Panc1 (cell line): Measurements from ENCODE around the gene HOXC11. TPM values are rescaled to one million over a fixed set of nuclear protein-coding genes. Genes with fewer than 3 reads are reported as not detected.

Source experiments
- ATAC-seq: fragments of 200-7000 bp; cut with Tn5 transposase; 2 replicates; pipeline ENCODE4 v1.9.1; 2020; ENCODE audit warnings: mild to moderate bottlenecking, moderate library complexity
- BruUV-seq: library from RNA; stranded (reverse); fragments of 400-500 nt; replicated peaks from 2 replicates; lab custom pipeline; 2021; lab: Mats Ljungman, UMichigan
- CTCF ChIA-PET: fragments of 300-600 bp; sonication (Branson Sonifier 250); formaldehyde crosslinking; loops from one replicate; lab custom pipeline; 2022; ENCODE audit warnings: antibody characterized with exemption; lab: Charles Lee
- POLR2A ChIA-PET: fragments of 300-600 bp; sonication (Branson Sonifier 250); formaldehyde crosslinking; loops from one replicate; lab custom pipeline; 2022; ENCODE audit warnings: antibody characterized with exemption; lab: Charles Lee
- DNase-seq: peaks from one replicate; pipeline ENCODE4 v3.0.0-alpha.2; 2010; ENCODE audit warnings: low read depth, low spot score
- H3K27ac ChIP-seq: 2 replicates; pipeline ENCODE4 v1.5.1; 2011; ENCODE audit warnings: mild to moderate bottlenecking, low read length, inconsistent platforms
- H3K27me3 ChIP-seq: fragments of 200-500 bp; sonication (Bioruptor generic); 2 replicates; pipeline ENCODE4 v1.6.0; 2014; ENCODE audit warnings: low read length, inconsistent platforms; ENCODE audit not compliant: control insufficient read depth, insufficient read depth
- H3K36me3 ChIP-seq: fragments of 200-500 bp; sonication (Bioruptor generic); 2 replicates; pipeline ENCODE4 v1.5.1; 2014; ENCODE audit warnings: inconsistent platforms, mild to moderate bottlenecking, low read length, moderate library complexity; ENCODE audit not compliant: control insufficient read depth, insufficient read depth
- H3K4me1 ChIP-seq: 2 replicates; pipeline ENCODE4 v1.5.1; 2011; ENCODE audit warnings: inconsistent platforms, mild to moderate bottlenecking, low read length, moderate library complexity; ENCODE audit not compliant: control insufficient read depth, insufficient read depth
- H3K4me3 ChIP-seq, 2 experiments: 2 replicates each; pipeline ENCODE4 v1.5.1; 2011 to 2012; ENCODE audit warnings: low read depth in 2 of 2, low read length in 2 of 2, mild to moderate bottlenecking in 2 of 2, inconsistent platforms in 1 of 2, moderate library complexity in 1 of 2
- H3K9me3 ChIP-seq: fragments of 200-500 bp; sonication (Bioruptor generic); 2 replicates; pipeline ENCODE4 v1.5.1; 2014; ENCODE audit warnings: low read depth, mild to moderate bottlenecking, inconsistent platforms, low read length, moderate library complexity; ENCODE audit not compliant: control insufficient read depth, insufficient read depth
- CTCF ChIP-seq: fragments of 450-650 bp; IDR thresholded peaks from 2 replicates; pipeline ENCODE4 v1.5.1; 2017; ENCODE audit warnings: mild to moderate bottlenecking
- POLR2AphosphoS5 ChIP-seq: IDR thresholded peaks from 2 replicates; pipeline ENCODE4 v1.6.1; 2012; ENCODE audit warnings: mild to moderate bottlenecking, low read depth, low read length, moderate library complexity
- SIN3A ChIP-seq: IDR thresholded peaks from 2 replicates; pipeline ENCODE4 v1.6.1; 2012; ENCODE audit warnings: low read depth, mild to moderate bottlenecking, low read length, moderate library complexity, borderline replicate concordance; ENCODE audit not compliant: insufficient read depth
- TCF7L2 ChIP-seq: IDR thresholded peaks from 2 replicates; pipeline ENCODE4 v1.6.1; 2011; ENCODE audit warnings: mild to moderate bottlenecking, low read depth, low read length, inconsistent platforms
- in situ Hi-C: cut with HindIII; loops from 2 replicates; pipeline ENCODE4 v1.10.0; 2016; ENCODE audit warnings: low sequenced_read_pairs, low pct_unique_long_range_greater_than_20kb
- intact Hi-C: fragments of 100-400 bp; cut with micrococcal nuclease; formaldehyde crosslinking; loops from one replicate; pipeline ENCODE4 v1.10.0; 2022; ENCODE audit not compliant: unreplicated experiment
- total RNA-seq: library from RNA; stranded (reverse); gene quantifications from one replicate; pipeline ENCODE4 v1.2.1, GENCODE V29; 2021; ENCODE audit not compliant: unreplicated experiment
- TF ChIP-seq, protein P1 (sequence below), 2 experiments: IDR thresholded peaks; 2 replicates each; pipeline ENCODE4 v1.6.1; 2011 to 2012; ENCODE audit warnings: low read depth in 2 of 2, control low read depth in 1 of 2, low read length in 1 of 2, mild to moderate bottlenecking in 1 of 2, moderate library complexity in 1 of 2; ENCODE audit not compliant: insufficient read depth in 1 of 2

HOXC11 gene
- total RNA-seq, 1 experiment from 2014 or later, result 17.0 TPM

DNA sequence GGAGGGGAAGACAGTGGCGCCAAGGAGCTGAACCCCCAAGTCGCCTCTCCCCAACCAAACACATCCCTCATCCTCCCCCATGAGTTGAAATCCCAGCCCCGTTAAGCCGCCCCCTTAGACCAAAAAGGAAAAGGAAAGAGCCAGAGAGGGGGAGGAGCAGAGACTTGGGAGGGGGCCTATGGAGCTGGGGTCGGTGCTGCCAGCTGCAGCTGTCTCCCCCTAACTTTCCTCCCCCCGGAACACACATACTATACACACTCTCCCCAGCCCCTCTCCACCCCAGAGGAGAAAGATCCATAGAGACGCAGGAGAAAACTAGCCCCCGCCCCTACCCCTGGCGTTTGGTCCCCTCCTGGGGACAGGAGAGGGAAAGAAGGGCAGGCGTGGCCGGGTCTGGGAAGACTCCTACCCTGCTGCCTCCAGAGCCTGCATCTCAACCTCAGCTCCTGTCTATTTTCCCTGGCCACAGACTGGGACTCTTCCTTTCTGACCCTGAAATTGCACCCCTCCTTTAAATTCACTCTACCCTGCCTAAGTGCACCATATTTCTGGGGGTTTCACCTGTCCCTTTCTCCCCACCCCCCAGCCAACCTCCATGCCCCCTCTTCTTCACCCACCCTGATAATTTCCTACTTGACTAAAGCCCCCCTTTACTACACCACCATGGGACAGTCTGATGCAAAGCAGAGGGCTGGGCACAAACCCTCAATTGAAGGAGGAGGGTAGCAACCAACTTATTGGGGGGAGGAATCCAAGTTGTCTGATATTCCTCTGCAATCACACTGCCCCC is 25.4 kb downstream of the HOXC11 start:
- Histone ChIP-seq H3K4me3 (peak overlapping the region; percentile 66 to 67), H3K27me3 (no peaks in the 10 kb centered on the region), H3K4me1 (peaks cover 9% of the 10 kb centered on the region), H3K9me3 (no peaks in the 10 kb centered on the region), H3K27ac (peak overlapping the region; percentile 99), H3K36me3 (peaks cover 3% of the 10 kb centered on the region)
- intact Hi-C loops (loop anchor here (10.0 kb wide), 1 partner anchor 614 kb away; the partner anchor contains the start of gene SP1), in situ Hi-C loops (no loop called here)
- POLR2A ChIA-PET, result interaction anchor here (0.7 to 1.2 kb wide), 2 partner anchors 10 to 12 kb away, joined by 3 to 9 read pairs; no protein-coding TSS in a partner anchor
- no peak for TF ChIP-seq TCF7L2
- peak; percentile 38; the same call in 1 of the 2 replicates for TF ChIP-seq POLR2AphosphoS5
- TF ChIP-seq, protein P1, sequence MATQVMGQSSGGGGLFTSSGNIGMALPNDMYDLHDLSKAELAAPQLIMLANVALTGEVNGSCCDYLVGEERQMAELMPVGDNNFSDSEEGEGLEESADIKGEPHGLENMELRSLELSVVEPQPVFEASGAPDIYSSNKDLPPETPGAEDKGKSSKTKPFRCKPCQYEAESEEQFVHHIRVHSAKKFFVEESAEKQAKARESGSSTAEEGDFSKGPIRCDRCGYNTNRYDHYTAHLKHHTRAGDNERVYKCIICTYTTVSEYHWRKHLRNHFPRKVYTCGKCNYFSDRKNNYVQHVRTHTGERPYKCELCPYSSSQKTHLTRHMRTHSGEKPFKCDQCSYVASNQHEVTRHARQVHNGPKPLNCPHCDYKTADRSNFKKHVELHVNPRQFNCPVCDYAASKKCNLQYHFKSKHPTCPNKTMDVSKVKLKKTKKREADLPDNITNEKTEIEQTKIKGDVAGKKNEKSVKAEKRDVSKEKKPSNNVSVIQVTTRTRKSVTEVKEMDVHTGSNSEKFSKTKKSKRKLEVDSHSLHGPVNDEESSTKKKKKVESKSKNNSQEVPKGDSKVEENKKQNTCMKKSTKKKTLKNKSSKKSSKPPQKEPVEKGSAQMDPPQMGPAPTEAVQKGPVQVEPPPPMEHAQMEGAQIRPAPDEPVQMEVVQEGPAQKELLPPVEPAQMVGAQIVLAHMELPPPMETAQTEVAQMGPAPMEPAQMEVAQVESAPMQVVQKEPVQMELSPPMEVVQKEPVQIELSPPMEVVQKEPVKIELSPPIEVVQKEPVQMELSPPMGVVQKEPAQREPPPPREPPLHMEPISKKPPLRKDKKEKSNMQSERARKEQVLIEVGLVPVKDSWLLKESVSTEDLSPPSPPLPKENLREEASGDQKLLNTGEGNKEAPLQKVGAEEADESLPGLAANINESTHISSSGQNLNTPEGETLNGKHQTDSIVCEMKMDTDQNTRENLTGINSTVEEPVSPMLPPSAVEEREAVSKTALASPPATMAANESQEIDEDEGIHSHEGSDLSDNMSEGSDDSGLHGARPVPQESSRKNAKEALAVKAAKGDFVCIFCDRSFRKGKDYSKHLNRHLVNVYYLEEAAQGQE (IDR thresholded peaks at IDR 0.05; ENCODE audit: insufficient read depth in 1 of 2, low read depth in 2 of 2, low read length in 1 of 2), result 0 out of 4 replicates have a peak, but pooled peaks of 1 of the 2 experiments have one; percentile 18
- no peak for TF ChIP-seq SIN3A
- no peak for TF ChIP-seq CTCF
- no peak for DNase-seq
- CTCF ChIA-PET, result interaction anchor here (1.6 to 1.7 kb wide), 2 partner anchors 10 to 13 kb away, joined by 5 to 9 read pairs; partner anchors contain the start of gene HOXC10
- no TSS peak for BruUV-seq
- peak; percentile 28 for ATAC-seq

GRCh38 chr12:53998900-53999236 is 25.9 kb downstream of the HOXC11 start:
- H3K4me3 ChIP-seq, result peak overlapping the region; percentile 66 to 67
- TF ChIP-seq TCF7L2, result peak; percentile 63; the same call in 1 of the 2 replicates
- TF ChIP-seq POLR2AphosphoS5, result no peak
- TF ChIP-seq, protein P1 (IDR thresholded peaks at IDR 0.05; ENCODE audit: insufficient read depth in 1 of 2, low read depth in 2 of 2, low read length in 1 of 2), result no peak
- TF ChIP-seq CTCF, result no peak
- TF ChIP-seq SIN3A, result no peak
- ChIA-PET POLR2A (interaction anchor here (0.7 to 1.2 kb wide), 2 partner anchors 11 to 13 kb away, joined by 3 to 9 read pairs; no protein-coding TSS in a partner anchor), CTCF (interaction anchor here (0.6 to 1.7 kb wide), 2 partner anchors 11 to 14 kb away, joined by 6 to 9 read pairs; partner anchors contain the start of gene HOXC10)
- DNase-seq (no peak), ATAC-seq (no peak)
- peaks cover 14% of the 10 kb centered on the region for H3K4me1 ChIP-seq
- H3K9me3 ChIP-seq, result no peaks in the 10 kb centered on the region
- BruUV-seq, result no TSS peak
- peaks cover 3% of the 10 kb centered on the region for H3K36me3 ChIP-seq
- no peaks in the 10 kb centered on the region for H3K27me3 ChIP-seq
- intact Hi-C loops, result loop anchor here (10.0 kb wide), 1 partner anchor 614 kb away; the partner anchor contains the start of gene SP1
- in situ Hi-C loops, result no loop called here
- peak overlapping the region; percentile 99 for H3K27ac ChIP-seq
